NAMALWA (cell line): ENCODE data around the gene SLC39A10.
"Not testable (repeated sequence)": the region's sequence is repeated elsewhere in the genome, so short reads cannot be mapped to it uniquely, and the experiment has no call there.

Experiments
- DNase-seq: peaks from one replicate; pipeline ENCODE4 v3.0.0-alpha.2; 2015; ENCODE audit warnings: low spot score

Gene SLC39A10

GRCh38 chr2:195656859-195657633, at the start of gene SLC39A10:
TSS of gene SLC39A10 (plus strand) at chr2:195657226. CDS start at chr2:195680043, 22,817 bp downstream.
- peak; percentile 97 for DNase-seq

GRCh38 chr2:195608768-195609454, 48.1 kb upstream of the SLC39A10 start:
- DNase-seq = no peak

GRCh38 chr2:195610717-195611116, 46.3 kb upstream of the SLC39A10 start:
- DNase-seq = no peak

GRCh38 chr2:195612611-195613495, 44.2 kb upstream of the SLC39A10 start:
- no peak for DNase-seq

GRCh38 chr2:195613922-195614321, 43.1 kb upstream of the SLC39A10 start:
- DNase-seq = no peak

- DNase-seq = no peak
Measured at GRCh38 chr2:195619590-195619989, 37.4 kb upstream of the SLC39A10 start.

- no peak for DNase-seq
Measured at GRCh38 chr2:195620501-195620900, 36.5 kb upstream of the SLC39A10 start.

GRCh38 chr2:195622966-195623365, 34.1 kb upstream of the SLC39A10 start:
- no peak for DNase-seq

GRCh38 chr2:195626507-195626906, 30.5 kb upstream of the SLC39A10 start:
- no peak for DNase-seq

- no peak for DNase-seq
Measured at GRCh38 chr2:195628666-195629065, 28.4 kb upstream of the SLC39A10 start.

GRCh38 chr2:195632856-195633572, 24.0 kb upstream of the SLC39A10 start:
- no peak for DNase-seq

- DNase-seq = no peak
Measured at GRCh38 chr2:195633573-195633870, 23.5 kb upstream of the SLC39A10 start.

- DNase-seq = no peak
Measured at GRCh38 chr2:195633974-195634373, 23.1 kb upstream of the SLC39A10 start.

GRCh38 chr2:195636890-195637289, 20.1 kb upstream of the SLC39A10 start:
- no peak for DNase-seq

GRCh38 chr2:195638750-195639149, 18.3 kb upstream of the SLC39A10 start:
- DNase-seq = no peak

GRCh38 chr2:195639238-195639858, 17.7 kb upstream of the SLC39A10 start:
- DNase-seq = no peak

- DNase-seq = no peak
Measured at GRCh38 chr2:195639959-195640358, 17.1 kb upstream of the SLC39A10 start.

- no peak for DNase-seq
Measured at GRCh38 chr2:195642027-195642678, 14.9 kb upstream of the SLC39A10 start.

GRCh38 chr2:195642679-195643068, 14.4 kb upstream of the SLC39A10 start:
- DNase-seq = no peak

GRCh38 chr2:195644708-195645107, 12.3 kb upstream of the SLC39A10 start:
- DNase-seq = not testable (repeated sequence)

- DNase-seq = no peak
Measured at GRCh38 chr2:195645413-195645812, 11.6 kb upstream of the SLC39A10 start.
